Stimulated activated CD4-positive, alpha-beta T cell treated with anti-CD3 and anti-CD28 coated beads, TNF-alpha, amount 100 ng/mL, for 1 hour (primary cell): ENCODE data around the gene TUBB4B.

Source experiments
- DNase-seq, 3 donors: peaks; one replicate each; pipeline ENCODE4 v3.0.0-alpha.2; 2020; ENCODE audit warnings: low read depth in 3 of 3, low spot score in 1 of 3

TUBB4B gene

DNA sequence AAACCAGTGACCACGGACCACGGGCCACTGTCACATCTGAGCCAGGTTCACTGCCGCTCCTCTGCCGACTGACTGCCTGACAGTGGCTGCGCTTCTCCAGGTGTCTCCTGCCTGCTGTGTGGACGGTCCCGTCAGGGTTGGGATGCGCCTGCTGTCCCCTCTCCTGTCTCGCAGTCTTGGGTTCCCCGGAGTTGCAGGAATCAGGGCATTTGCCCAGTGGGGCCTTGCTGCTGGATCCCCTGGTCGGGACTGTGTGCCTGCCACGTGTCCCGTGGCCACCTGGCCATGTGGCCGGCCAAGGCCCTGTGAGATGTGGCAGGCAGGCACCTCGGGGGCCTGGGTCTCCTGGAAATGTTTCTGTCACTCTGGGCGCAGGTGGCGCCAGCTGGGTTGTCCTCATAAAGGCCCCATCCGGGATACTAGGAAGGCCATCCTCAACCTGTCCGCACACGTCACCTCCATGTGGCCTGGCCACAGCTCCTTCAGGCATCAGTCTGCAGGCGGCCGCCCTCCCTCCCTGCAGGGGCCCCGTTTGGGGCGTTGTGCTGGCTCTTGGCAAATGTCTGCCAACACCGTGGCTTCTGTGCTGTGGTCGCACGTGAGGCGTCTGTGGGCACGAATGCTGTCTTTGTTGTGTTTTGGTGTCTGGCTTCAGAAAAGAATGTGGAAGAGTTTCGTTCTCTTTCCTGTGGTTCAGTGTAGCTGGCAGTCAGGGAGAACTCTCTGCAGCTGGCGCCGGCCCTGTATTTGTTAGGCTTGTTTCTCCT, 30.0 kb downstream of the TUBB4B start:
- DNase-seq = no peak

DNA sequence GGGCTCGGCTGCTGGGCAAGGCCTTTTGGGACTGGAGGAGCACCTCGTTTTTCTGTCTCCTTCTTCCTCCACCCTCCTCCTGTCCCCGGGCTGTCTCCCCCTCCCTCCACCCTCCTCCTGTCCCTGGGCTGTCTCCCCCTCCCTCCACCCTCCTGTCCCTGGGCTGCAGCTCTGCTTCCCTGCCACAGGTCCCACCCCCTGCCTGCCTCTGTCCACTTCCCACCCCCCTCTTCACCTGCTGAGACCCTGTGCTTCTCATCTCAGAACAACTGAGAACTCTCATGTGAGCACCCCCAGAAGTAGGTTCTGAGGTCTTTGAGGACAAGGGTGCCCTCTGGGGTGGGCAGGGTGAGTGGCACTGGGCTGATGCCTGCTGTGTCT, 30.6 kb downstream of the TUBB4B start:
- DNase-seq = no peak

DNA sequence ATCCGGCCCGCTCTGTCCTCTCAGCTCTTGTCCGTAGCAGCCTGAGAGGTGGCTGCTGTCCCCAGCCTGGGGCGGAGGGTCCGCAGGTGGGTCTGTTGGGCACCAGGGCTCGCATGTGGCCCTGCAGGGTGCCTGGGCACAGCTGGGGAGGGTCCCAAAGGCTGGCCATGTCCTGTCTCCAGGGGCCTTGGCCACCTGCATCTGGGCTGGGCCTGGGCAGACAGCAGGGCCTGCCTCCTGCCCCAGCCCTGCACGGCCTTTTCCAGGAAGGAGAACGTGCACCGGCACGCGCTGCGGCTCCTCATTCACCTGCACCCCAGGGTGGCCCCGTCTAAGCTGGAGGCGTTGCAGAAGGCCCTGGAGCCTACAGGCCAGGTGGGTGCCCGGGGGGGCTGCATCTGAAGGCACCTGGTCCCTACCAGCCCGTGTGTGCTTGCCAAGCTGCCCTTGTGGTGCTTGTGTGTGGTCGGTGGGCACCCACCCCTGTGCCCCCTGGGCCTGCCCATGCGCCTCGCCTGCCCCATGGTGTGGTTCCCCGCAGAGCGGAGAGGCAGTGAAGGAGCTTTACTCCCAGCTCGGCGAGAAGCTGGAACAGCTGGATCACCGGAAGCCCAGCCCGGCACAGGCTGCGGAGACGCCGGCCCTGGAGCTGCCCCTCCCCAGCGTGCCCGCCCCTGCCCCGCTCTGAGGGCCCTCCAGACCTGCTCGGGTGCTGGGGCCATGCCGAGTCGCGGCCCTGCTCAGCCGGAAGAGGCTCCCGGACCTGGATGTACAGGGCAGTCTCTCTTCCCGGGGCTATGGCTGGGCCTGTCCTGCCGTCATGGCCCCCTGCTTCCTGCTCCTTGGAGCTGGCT, 31.4 kb downstream of the TUBB4B start:
- no peak for DNase-seq

DNA sequence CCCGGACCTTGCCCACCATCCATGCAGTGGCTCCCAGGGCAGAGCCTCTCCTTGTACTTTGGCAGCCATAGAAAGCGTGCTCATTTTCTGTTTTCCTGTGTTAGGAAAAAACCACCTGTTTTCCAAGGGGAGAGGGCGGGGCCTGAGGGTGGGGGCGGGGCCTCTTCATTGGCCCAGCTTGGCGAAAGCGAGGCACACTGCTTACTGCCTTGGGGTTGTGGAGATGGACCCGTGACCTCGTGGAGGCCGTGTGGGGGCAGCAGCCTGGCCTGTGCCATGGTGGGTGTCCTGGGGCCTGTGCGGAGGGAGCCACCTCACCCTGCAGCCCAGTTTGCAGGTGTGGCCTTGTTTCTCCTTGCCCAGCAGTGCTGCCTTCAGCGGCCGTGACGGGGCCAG, 32.0 kb downstream of the TUBB4B start:
- DNase-seq = no peak

DNA sequence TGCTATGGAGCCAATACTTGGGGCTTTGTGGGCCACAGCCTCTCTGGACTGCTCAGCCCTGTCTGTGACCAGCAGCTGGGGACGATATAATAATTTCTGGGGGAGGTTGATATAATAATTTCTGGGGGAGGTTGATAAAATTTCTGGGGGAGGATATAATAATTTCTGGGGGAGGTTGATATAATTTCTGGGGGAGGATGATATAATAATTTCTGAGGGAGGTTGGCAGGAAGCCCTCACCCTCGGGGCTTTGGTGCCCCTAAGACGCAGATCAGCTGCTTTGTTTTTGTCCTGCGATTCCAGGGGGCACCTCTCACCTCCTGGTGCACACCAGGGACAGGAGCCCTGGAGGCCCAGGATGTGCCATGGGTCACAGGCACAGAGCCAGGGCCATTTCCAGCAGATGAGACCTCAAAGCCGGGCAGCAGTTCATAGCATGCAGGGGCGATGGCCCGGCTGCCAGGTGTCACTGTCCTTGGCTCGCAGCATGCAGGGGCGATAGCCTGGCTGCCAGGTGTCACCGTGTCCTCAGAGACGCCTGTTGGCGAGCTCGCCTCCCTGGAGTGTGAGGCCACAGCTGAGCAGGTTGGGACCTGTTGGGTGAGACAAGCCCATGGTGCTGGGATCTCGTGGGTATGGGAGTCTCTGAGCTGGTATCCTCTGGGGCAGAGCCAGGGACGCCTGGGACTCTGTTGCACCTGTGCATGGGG, 32.7 kb downstream of the TUBB4B start:
- DNase-seq = no peak

DNA sequence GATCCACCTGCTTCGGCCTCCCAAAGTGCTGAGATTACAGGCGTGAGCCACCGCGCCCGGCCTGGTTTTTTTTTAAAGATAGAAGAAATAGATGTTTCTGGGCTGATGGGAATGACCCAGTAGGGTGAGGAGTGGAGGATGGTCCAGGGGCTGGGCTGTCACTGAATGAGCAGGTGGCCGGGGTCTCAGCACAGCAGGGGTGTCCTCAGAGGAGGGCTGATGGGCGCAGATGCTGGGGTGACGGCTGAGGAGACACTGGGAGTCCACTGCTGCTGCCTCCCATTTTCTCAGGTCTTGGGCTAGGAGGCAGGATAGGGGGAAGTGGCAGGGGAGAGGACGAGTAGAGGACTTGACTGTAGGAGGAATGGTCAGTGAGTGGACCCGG, 34.1 kb downstream of the TUBB4B start:
- no peak for DNase-seq

DNA sequence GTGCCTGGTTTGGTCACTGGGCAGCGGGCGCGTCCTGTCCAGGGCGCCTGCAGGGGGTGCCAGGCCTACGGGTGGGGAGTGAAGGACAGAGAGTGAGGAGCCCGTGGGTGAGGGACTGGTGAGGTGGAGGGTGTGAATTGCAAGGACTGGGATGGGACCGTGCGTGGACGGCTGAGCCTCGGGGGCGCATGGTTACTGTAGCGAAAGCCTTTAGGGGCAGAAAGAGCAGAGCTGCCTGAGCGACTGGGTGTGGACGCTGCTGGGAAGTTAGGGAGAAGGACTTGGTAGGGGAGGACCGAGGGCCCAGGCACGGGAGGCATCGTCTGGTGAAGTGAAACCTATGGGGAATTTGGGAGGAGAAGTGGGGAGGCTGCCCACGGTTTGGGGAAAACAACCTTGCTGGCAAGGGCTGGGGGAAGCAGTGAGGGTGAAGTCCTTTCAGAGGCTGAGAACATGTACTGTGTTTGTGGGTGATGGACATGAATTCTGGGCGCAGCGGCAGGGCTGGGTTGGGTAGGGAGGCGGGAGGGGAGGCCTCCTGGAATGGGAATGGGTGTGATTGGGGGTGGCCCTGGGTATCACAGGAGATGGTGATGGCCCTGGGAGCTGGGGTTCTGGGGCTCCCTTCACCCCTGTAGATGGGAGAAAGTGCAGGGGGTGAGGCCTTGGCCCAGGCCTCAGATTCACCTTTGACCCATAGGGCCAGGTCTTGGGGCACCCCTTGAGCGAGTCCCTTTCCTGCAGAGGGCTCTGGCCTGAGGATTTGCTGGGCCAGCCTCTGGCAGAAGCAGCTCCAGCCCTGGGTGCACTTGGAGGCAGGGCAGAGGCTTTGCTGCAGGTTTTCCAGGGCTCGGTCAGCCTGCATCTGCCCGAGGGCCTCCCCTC, 34.7 kb downstream of the TUBB4B start:
- no peak for DNase-seq

DNA sequence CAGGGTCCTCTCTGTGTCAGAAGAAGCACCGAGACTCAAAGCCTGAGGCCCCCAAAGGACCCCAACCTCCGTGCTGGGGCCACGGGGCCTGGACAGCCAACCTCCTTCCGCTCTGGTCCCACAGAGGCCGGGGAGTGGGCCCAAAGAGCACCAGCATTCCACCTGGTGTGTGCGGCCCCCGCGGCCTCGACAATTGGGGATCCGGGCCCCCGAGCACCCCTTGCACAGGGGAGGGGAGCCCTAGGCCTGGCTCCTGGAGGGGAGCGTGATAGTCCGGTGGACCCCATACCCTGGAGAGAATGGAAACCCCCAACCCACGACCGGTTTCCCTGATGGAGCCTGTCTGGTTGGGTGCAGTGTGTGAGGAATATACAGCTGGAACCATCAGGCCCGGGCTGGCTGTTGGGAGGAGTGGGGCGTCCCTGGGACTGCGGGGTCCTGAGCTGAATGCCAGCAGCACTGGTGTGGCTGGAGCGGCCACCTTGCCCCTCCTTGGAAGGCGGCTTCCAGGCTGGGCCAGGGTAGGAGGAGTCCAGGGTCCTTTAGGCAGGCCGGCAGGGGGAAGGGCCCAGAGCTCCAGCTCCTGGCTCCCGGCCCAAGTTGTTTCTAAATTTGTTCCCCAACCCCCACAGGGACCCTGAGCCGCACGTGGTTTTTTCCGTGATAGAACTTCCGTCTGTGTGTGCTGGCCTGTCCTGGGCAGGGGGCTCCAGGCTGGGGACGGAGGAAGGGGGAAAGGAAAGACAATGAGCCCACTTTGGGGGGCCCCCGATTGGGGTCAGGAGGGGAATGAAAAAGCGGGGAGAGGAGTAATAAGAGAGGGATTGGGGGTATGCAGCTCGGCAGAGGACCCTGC, 35.6 kb downstream of the TUBB4B start:
- no peak for DNase-seq

DNA sequence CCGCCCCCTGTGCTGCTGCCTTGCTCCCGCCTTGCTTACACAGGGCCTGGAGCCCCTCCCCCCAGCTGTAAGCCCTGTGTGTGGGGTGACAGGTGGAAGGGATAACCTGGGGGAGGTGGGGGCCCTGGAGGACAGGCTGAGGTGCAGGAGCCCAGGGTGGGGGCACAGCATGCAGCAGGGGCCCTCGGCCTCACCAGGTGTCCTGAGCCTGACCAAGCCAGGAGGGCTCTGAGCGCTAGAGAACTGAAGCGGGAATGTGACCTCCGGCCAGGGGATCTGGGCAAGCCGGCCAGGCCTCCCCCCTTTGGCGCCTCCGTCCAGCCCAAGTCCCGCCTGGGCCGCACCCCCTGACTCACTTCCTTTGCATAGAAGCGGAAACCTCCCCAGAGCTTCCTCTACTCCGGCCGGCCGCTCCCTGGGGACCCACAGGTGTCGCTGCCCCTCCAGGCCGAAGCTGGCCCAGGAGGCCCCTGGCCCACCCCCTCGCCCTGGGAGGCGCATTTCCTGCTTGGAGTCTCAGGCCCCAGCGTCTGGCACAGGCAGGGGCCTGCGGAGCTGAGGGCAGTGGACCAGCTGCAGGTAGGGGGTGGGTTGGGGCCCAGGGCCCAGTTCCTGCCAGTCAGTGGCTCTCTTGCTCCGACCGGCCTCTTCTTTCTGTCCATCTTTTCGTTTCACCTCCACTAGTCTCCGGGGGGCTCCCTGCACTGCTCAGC, 36.4 kb downstream of the TUBB4B start, which contains the start of gene TOR4A:
Gene TOR4A, plus strand, starts transcription at position 398 of the 713 bp plus-strand sequence. CDS start 964 bp downstream, outside the sequence.
- no peak for DNase-seq

DNA sequence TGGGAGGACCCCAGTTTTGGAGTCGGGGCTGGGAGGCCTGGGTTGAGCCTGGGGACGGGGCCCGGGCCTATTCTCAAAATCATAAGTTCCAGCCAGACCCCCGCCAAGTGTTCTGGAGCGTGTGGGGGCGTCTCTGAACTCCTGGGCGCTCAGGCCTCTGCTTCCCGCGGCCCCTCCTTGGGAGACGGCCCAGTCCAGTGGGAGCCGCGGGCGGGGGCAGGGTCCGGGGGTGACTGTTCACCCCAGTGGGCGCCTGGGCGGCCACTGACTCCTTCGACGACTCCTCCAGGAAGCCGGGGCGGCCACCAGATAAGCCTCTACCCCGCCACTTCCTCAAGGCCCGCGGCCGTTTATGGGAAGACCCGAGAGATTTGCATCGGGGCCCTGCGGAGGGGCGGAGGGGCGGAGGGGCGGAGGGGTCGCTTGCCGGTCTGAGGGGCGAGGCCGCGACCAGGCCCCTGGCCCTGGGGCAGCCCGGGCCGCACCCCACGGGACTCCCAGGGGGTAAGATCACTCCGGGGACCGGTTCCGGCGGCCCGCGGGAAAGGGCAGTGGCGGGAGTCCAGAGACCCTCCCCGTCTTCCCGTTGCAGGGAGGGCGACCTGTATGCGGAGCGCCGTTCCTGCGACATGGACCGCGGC, 37.1 kb downstream of the TUBB4B start:
- no peak for DNase-seq

DNA sequence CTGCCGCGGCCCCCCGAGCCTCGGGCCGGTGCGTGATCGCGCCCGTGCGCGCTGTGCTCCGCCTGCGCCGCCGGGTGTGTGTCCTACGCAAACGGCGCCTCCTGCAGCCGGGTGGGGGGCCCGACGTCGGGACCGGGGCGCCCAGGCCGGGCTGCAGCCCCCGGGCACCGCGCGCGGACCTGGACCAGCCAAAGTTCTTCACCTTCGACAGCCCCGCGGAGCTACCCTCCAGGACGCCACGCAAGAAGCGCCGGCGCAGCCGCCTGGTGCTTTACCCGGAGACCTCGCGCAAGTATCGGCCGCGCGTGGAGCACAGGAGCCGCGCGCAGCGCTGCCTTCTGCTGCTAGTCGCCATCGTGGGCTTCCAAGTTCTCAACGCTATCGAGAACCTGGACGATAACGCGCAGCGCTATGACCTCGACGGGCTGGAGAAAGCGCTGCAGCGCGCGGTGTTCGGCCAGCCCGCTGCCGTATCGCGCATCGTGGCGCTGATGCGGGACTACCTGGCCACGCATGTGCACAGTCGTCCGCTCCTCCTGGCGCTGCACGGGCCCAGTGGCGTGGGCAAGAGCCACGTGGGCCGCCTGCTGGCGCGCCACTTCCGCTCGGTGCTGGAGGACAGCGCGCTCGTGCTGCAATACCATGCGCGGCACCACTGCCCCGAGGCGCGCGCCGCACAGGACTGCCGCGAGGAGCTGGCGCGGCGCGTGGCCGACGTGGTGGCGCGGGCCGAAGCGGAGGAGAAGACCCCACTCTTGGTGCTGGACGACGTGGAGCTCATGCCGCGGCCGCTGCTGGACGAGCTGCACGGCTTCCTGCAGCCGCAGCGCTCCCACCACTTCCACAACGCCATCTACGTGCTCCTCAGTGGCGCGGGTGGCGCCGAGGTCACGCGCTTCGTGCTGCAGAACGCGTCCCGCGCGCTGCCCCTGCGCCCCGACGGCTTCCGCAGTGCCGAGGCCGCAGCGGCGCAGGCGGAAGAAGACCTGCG, 37.9 kb downstream of the TUBB4B start:
- DNase-seq = no peak

DNA sequence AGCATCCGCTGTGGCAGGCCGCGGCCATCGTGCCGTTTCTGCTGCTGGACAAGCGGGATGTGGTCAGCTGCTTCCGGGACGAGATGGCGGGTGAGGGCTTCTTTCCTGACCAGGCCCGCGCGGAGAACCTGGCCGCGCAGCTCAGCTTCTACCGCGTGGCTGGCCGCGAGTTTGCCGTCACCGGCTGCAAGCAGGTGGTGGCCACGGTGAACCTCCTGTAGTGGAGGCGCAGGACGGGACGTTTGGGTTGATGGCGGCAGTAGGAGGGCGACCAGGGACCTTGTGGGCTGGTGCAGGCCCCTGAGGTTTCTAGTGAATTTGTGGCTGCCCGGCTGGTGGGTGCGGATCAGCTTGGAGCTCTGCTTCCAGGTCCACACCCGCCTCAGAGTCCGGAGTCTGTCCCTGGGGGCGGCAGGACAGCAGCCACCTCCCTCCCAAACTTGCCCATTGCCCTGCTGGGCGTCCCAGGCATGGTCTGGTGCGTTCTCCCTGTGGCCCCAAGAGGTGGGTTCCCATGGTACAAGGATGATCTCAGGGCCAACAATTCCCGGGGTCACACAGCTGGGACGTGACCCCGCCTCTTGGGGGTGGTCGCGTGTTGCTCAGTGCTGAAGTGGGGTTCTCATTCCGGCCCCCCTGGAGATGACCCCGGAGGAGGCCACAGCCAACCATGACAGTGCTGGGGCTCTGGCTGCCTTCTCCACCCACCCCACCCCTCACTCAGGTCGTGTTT, 38.8 kb downstream of the TUBB4B start:
- no peak for DNase-seq

DNA sequence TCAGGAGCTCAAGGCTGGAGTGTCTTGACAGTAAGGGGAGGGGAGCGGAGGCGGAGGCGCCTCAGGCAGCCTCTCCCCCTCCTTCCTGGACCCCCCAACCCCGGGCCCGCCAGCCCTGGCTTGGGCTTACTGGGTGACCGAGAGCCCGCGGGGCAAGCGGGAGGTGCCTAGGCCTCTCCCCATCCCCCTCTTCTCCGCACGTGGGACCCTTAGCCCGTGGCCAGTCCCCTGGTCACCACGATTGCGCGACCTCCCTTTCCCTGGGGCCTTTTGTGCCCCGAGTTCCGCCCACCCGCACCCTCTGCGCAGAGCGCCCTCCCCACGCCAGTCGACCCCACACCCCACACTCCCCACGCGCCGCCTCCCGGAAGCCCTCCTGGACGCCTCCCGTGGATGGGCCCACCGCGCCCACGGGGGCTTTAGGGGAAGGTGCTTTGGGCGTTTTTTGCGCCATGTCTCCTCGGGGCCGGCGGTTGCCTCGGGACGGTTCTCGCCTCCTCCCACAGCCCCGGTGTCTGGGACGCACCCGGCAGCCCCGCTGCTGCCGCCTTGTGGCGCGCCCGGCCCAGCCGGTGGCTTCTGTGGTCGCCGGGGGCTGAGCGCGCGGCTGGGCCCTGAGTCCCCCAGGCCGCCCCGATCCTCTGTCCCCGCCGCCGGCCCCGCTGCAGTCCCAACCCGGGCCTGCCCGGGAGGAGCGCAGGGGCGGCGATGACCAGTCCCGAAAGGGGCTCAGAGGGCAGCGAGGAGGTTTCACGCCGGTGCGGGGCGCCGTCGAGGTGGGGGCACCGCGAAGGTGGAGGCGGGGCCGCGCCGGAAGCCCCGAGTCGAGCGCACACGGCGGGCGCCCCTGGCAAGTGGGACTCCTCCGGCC, 39.6 kb downstream of the TUBB4B start:
- no peak for DNase-seq

DNA sequence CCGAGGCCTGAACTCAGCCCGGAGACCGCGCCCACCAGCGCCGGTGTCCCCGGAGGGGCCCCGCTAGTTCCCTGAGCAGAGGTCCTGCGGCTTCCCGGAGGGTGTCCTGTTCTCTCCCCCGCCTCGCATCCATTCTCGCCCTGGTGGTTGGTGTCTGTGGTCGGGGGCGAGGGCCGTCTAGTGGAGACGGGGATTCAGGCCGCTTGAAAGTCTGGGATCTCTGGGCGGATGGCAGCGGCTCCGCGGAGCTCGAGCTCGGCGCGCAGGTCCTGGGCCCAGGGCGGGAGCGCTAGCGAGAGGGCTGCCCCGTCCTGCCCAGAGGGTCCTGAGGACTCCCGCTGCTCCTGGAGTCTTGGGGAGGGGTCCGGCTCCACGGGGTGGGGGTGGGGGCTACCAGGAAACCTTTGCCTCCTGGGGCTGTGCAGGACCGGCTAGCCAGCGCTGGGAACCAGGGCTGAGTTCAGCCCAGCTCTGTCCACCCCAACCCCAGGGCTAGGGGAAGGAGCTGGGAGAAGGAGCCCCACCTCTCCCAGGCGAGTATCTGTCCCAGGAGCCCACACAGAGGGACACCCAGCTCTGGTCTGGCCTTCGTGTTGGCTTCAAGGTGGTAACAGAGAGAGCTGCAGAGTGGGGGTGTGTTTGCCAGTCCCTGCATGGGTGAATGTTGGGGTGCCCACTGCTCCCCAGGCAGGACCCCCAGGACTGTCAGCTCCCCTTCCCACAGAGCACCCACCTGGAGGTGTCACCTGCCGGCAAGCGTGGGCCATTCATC, 40.4 kb downstream of the TUBB4B start:
- DNase-seq = no peak

DNA sequence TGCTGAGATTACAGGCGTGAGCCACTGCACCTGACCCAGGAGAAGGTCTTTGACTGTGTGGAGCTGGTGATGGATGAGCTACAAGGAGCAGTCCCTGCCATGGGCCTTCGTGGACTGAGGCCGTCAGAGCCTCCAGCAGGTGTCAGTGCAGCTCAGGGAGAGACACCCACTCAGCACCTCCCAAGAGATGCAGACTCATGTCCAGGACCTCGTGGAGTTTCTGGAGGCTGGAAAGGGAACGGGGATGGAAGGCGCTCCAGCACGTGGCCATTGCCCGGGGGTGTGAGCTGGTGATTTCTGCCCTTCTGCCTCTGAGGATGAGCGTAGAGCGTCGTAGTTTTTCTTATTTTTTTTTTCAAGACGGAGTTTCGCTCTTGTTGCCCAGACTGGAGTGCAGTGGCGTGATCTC, 45.9 kb downstream of the TUBB4B start:
- DNase-seq = no peak
